Suprapubic skin (tissue), 4 donors: ENCODE data around the gene SIGLECL1.

Experiments
- EP300 ChIP-seq: sonication (generic); formaldehyde crosslinking; IDR thresholded peaks from one replicate; pipeline ENCODE4 v1.6.1; 2017; ENCODE audit warnings: antibody characterized with exemption
- POLR2A ChIP-seq, 2 donors: fragments of 450-650 bp; IDR thresholded peaks; one replicate each; pipeline ENCODE4 v1.6.1; 2017; ENCODE audit warnings: antibody characterized with exemption in 2 of 2, mild to moderate bottlenecking in 2 of 2, moderate library complexity in 2 of 2
- POLR2AphosphoS5 ChIP-seq, 3 donors: sonication (generic); formaldehyde crosslinking; IDR thresholded peaks; one replicate each; pipeline ENCODE4 v1.6.1; 2017; ENCODE audit warnings: antibody characterized with exemption in 3 of 3
- TF ChIP-seq, protein P1 (sequence below), 2 donors: fragments of 200-600 bp in 1 of 2; fragments of 450-650 bp in 1 of 2; sonication (generic) in 1 of 2; IDR thresholded peaks; one replicate each; pipeline ENCODE4 v1.5.1; 2016 to 2019; ENCODE audit warnings: antibody characterized with exemption in 2 of 2, mild to moderate bottlenecking in 1 of 2, moderate library complexity in 1 of 2

DNA sequence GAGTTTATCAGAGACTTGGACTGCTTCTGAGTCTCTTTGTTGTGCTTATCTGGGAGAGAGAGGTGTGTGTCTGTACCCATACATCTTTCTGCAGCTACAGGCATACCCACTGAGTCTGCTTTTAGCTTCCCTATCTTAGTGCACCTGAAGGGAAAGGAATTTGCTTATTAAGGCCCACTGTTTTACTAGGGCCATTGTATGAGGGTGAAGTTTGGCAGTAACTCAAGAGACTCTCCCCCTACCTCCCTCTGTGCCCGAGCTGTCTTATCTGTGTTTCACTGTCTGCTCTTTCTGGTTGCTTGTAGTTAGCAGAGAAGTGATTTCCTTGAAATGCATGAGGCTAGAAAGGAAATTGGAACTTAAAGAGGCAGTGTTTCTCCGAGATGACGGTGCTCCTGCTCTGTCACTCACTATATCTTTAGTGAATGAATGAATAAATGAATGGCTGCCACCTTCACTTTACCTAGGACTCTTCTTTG, 26.7 kb upstream of the SIGLECL1 start:
- TF ChIP-seq POLR2A (IDR thresholded peaks at IDR 0.05), result no peak
- TF ChIP-seq, protein P1, sequence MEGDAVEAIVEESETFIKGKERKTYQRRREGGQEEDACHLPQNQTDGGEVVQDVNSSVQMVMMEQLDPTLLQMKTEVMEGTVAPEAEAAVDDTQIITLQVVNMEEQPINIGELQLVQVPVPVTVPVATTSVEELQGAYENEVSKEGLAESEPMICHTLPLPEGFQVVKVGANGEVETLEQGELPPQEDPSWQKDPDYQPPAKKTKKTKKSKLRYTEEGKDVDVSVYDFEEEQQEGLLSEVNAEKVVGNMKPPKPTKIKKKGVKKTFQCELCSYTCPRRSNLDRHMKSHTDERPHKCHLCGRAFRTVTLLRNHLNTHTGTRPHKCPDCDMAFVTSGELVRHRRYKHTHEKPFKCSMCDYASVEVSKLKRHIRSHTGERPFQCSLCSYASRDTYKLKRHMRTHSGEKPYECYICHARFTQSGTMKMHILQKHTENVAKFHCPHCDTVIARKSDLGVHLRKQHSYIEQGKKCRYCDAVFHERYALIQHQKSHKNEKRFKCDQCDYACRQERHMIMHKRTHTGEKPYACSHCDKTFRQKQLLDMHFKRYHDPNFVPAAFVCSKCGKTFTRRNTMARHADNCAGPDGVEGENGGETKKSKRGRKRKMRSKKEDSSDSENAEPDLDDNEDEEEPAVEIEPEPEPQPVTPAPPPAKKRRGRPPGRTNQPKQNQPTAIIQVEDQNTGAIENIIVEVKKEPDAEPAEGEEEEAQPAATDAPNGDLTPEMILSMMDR (IDR thresholded peaks at IDR 0.05), result no peak
- no peak for TF ChIP-seq POLR2AphosphoS5 (IDR thresholded peaks at IDR 0.05)
- no peak for TF ChIP-seq EP300
